Measurements from ENCODE around the gene RB1. TPM values are rescaled to one million over a fixed set of nuclear protein-coding genes. Genes with fewer than 3 reads are reported as not detected.

The RB1 gene
- total and polyA plus RNA-seq, 3 experiments from 2014 or later, result 16.8 to 38.9 (median 38.2) TPM

DNA sequence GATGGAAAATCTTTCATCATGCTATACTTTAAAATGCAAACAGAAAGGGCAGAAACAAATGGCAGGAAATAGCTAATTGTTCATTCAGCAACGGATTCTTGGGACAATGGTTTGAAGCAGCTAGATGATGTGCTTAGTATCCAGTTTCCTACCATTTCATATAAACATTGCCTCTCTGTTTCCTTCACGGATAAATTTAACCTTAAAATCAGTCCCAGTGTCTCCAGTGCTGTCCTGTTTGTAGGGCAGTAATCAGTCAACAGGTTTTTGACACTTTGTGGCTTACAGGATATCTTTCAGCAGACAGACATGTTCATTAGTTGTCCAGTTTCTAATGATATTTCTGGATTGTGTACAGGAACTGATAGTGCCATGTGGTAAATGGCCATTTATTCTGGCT, 24.7 kb upstream of the RB1 start:
- no peaks in the 10 kb centered on the region for H3K36me3 ChIP-seq (ENCODE audit: insufficient read depth, low read length)
- POLR2A ChIA-PET, result interaction anchor here (0.6 kb wide), 1 partner anchor 20 kb away, joined by 5 read pairs; no protein-coding TSS in a partner anchor
- no peaks in the 10 kb centered on the region for H3K4me1 ChIP-seq (ENCODE audit: insufficient read depth, low read length)
- no peaks in the 10 kb centered on the region for H3K9me3 ChIP-seq (ENCODE audit: low read length)
- no peaks in the 10 kb centered on the region for H3K27me3 ChIP-seq (ENCODE audit: insufficient read depth, low read length, poor library complexity, severe bottlenecking)
- Mint-ChIP-seq H3K27me3 (no peaks in the 10 kb centered on the region), H3K4me3 (no peak overlapping the region), H3K9me3 (no peaks in the 10 kb centered on the region), H3K4me1 (no peaks in the 10 kb centered on the region), H3K36me3 (peaks cover 0 to 3% (median 0%) of the 10 kb centered on the region in 3 donors), H3K27ac (no peak overlapping the region)
- no peak for DNase-seq
- H3K27ac ChIP-seq (ENCODE audit: low read depth, low read length), result no peak overlapping the region
- no peak overlapping the region for H3K4me3 ChIP-seq (ENCODE audit: low read length)
- CTCF ChIA-PET, result no interaction called here

DNA sequence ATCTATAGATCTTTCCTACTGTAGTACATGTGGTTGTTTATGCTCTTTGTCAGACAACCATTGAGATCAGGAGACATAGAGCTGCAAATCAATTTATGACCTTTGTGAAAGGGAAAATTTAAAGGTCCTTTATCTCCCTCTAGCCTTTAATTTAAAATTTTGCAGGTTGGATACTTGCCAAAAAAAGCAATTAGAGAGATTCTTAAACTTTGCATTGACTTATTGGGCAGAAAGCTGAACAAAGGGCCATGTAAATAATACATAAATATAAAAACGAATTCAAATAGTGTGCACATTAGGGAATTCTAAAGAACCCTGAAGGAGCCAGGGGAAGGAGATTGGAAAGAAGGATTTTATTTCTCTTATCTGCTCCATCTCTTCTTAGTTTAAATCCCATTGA, 22.0 kb upstream of the RB1 start:
- Histone ChIP-seq H3K4me1 (ENCODE audit: insufficient read depth, low read length) (no peaks in the 10 kb centered on the region), H3K27ac (ENCODE audit: low read depth, low read length) (no peak overlapping the region), H3K9me3 (ENCODE audit: low read length) (no peaks in the 10 kb centered on the region), H3K36me3 (ENCODE audit: insufficient read depth, low read length) (no peaks in the 10 kb centered on the region), H3K4me3 (ENCODE audit: low read length) (no peak overlapping the region), H3K27me3 (ENCODE audit: insufficient read depth, low read length, poor library complexity, severe bottlenecking) (no peaks in the 10 kb centered on the region)
- DNase-seq, result no peak
- Mint-ChIP-seq H3K9me3 (no peaks in the 10 kb centered on the region), H3K27ac (no peak overlapping the region), H3K27me3 (peaks cover 0 to 3% of the 10 kb centered on the region in 2 donors), H3K4me1 (no peaks in the 10 kb centered on the region), H3K4me3 (no peak overlapping the region), H3K36me3 (no peaks in the 10 kb centered on the region)
- ChIA-PET POLR2A (no interaction called here), CTCF (no interaction called here)

DNA sequence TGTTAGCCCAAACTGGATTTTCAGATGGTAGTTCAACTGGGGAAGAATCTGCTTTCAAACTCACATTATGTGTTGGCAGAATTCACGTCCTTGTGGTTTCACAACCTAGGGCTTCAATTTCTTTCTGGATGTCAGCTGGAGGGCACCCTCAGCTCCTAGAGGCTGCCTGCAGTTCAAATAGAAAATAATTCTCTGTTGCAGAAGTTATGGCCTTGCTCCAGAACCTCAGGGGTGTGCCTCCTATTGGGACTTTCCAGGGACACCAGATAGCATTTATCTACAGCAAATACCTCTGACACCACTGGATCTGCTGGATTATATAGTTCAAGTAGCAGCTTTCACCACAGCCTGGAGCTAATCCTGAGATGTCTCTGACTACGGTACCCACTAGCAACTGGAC, 11.8 kb upstream of the RB1 start:
- ChIA-PET CTCF (no interaction called here), POLR2A (no interaction called here)

DNA sequence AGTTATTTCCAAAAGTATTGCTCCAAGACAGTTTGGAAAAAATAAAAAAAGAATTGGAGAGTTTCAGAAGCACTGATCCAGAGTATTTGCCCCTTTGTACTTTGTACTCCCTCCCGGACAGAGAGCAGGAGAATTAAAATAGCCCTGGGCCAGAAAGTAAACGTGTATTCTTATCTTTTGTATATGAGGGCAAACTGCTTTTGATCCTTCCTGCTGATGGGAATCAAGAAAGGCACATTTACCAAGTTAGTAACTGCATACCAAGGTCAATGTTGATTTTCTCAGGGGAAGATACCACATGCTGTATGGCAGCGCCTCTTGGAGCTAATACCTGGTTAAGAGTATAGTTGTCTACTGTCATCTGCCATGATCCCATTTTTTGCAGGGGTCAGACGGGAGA, 10.9 kb upstream of the RB1 start:
- no peak overlapping the region for H3K4me3 Mint-ChIP-seq
- Histone ChIP-seq H3K27ac (ENCODE audit: low read depth, low read length) (no peak overlapping the region), H3K27me3 (ENCODE audit: insufficient read depth, low read length, poor library complexity, severe bottlenecking) (no peaks in the 10 kb centered on the region), H3K36me3 (ENCODE audit: insufficient read depth, low read length) (no peaks in the 10 kb centered on the region), H3K4me3 (ENCODE audit: low read length) (no peak overlapping the region), H3K4me1 (ENCODE audit: insufficient read depth, low read length) (no peaks in the 10 kb centered on the region), H3K9me3 (ENCODE audit: low read length) (no peaks in the 10 kb centered on the region)
- DNase-seq, result no peak
- no peaks in the 10 kb centered on the region for H3K9me3 Mint-ChIP-seq
- H3K27me3 Mint-ChIP-seq, result peaks cover 0 to 22% of the 10 kb centered on the region in 2 donors
- no peak overlapping the region for H3K27ac Mint-ChIP-seq
- H3K4me1 Mint-ChIP-seq, result no peaks in the 10 kb centered on the region
- H3K36me3 Mint-ChIP-seq, result no peaks in the 10 kb centered on the region
- ChIA-PET CTCF (no interaction called here), POLR2A (no interaction called here)

More for the DNA sequence above, 11.8 kb upstream of the RB1 start:
- Histone ChIP-seq H3K27me3 (ENCODE audit: insufficient read depth, low read length, poor library complexity, severe bottlenecking) (no peaks in the 10 kb centered on the region), H3K27ac (ENCODE audit: low read depth, low read length) (no peak overlapping the region), H3K4me1 (ENCODE audit: insufficient read depth, low read length) (no peaks in the 10 kb centered on the region), H3K36me3 (ENCODE audit: insufficient read depth, low read length) (no peaks in the 10 kb centered on the region), H3K9me3 (ENCODE audit: low read length) (no peaks in the 10 kb centered on the region), H3K4me3 (ENCODE audit: low read length) (no peak overlapping the region)
- Mint-ChIP-seq H3K4me3 (no peak overlapping the region), H3K36me3 (no peaks in the 10 kb centered on the region), H3K27me3 (peaks cover 0 to 24% of the 10 kb centered on the region in 2 donors), H3K4me1 (no peaks in the 10 kb centered on the region), H3K9me3 (no peaks in the 10 kb centered on the region), H3K27ac (no peak overlapping the region)
- DNase-seq, result no peak

DNA sequence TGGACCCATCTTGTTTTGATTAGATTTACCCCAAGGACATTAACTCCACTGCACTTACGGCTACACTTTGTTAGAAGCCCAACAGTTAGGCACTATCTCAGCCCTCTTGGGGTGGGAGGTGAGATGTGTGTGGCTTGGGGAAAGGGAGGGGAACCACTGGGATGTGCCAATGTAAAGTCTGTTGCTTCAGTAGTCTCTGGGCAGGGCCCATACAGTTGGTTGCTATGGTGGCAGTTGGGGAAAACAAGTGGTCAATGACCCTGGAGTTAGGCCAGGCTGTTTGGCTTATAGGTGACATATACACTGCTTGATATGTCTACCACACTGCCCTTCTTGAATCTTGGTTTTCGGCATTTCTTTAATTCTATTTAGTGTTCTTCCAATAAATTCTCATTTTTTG, 8.9 kb upstream of the RB1 start:
- Mint-ChIP-seq H3K27ac (no peak overlapping the region), H3K4me3 (no peak overlapping the region), H3K9me3 (no peaks in the 10 kb centered on the region), H3K4me1 (no peaks in the 10 kb centered on the region), H3K27me3 (peaks cover 0 to 11% of the 10 kb centered on the region in 2 donors), H3K36me3 (no peaks in the 10 kb centered on the region)
- CTCF ChIA-PET, result no interaction called here
- no peaks in the 10 kb centered on the region for H3K9me3 ChIP-seq (ENCODE audit: low read length)
- H3K4me3 ChIP-seq (ENCODE audit: low read length), result no peak overlapping the region
- no peak overlapping the region for H3K27ac ChIP-seq (ENCODE audit: low read depth, low read length)
- H3K36me3 ChIP-seq (ENCODE audit: insufficient read depth, low read length), result no peaks in the 10 kb centered on the region
- no peaks in the 10 kb centered on the region for H3K27me3 ChIP-seq (ENCODE audit: insufficient read depth, low read length, poor library complexity, severe bottlenecking)
- no peaks in the 10 kb centered on the region for H3K4me1 ChIP-seq (ENCODE audit: insufficient read depth, low read length)
- no peak for DNase-seq
- POLR2A ChIA-PET, result no interaction called here

DNA sequence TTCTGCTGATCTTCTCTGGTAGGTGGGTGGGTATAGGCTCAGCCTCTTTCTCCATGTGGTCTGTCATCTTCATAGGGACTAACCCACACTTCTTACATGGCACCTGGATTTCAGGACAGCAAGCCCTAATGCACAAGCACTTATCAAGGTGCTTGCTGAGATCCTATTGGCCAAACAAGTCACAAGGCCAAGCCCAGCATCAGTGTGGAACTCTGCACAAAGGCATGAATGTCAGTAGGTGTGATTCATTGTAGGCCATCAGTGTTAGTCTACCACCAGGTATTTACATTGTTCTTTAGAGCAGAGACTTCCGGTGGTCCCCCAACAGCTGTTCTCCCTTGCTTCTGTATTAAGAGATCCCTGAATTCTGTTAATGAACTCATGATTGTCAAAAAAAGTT, 8.3 kb upstream of the RB1 start:
- Mint-ChIP-seq H3K4me1 (no peaks in the 10 kb centered on the region), H3K27me3 (peaks cover 0 to 7% of the 10 kb centered on the region in 2 donors), H3K27ac (no peak overlapping the region), H3K36me3 (no peaks in the 10 kb centered on the region), H3K4me3 (no peak overlapping the region), H3K9me3 (no peaks in the 10 kb centered on the region)
- ChIA-PET POLR2A (no interaction called here), CTCF (no interaction called here)
- no peaks in the 10 kb centered on the region for H3K9me3 ChIP-seq (ENCODE audit: low read length)
- DNase-seq, result no peak
- no peaks in the 10 kb centered on the region for H3K4me1 ChIP-seq (ENCODE audit: insufficient read depth, low read length)
- H3K27me3 ChIP-seq (ENCODE audit: insufficient read depth, low read length, poor library complexity, severe bottlenecking), result no peaks in the 10 kb centered on the region
- no peak overlapping the region for H3K4me3 ChIP-seq (ENCODE audit: low read length)
- H3K36me3 ChIP-seq (ENCODE audit: insufficient read depth, low read length), result no peaks in the 10 kb centered on the region
- H3K27ac ChIP-seq (ENCODE audit: low read depth, low read length), result no peak overlapping the region

DNA sequence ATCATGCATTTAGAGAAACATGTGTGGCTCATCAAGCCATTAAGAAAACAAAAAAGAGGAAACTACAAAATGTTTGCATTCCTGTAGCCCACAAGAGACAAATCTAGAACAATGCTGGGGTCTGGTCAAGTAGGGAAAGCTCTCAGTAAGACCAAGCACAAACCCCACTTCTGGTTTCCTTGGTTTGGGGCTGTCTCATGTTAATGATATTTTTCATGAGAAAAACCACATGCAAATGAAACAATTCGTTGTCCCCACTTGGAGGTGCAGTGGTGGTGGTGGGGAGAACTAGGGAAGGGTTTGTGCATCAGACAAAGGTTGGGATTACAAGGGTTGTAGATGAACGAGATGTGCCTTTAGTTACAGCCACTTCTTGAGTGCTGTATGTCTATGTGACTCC, 7.0 kb upstream of the RB1 start:
- no peaks in the 10 kb centered on the region for H3K36me3 ChIP-seq (ENCODE audit: insufficient read depth, low read length)
- no peaks in the 10 kb centered on the region for H3K9me3 Mint-ChIP-seq
- CTCF ChIA-PET, result no interaction called here
- H3K27me3 Mint-ChIP-seq, result no peaks in the 10 kb centered on the region
- POLR2A ChIA-PET, result no interaction called here
- no peaks in the 10 kb centered on the region for H3K27me3 ChIP-seq (ENCODE audit: insufficient read depth, low read length, poor library complexity, severe bottlenecking)
- DNase-seq, result no peak
- no peaks in the 10 kb centered on the region for H3K4me1 ChIP-seq (ENCODE audit: insufficient read depth, low read length)
- no peak overlapping the region for H3K4me3 Mint-ChIP-seq
- H3K4me1 Mint-ChIP-seq, result no peaks in the 10 kb centered on the region
- H3K9me3 ChIP-seq (ENCODE audit: low read length), result no peaks in the 10 kb centered on the region
- no peak overlapping the region for H3K4me3 ChIP-seq (ENCODE audit: low read length)
- peak overlapping the region in 1 of 8 donors; percentile 24 for H3K27ac Mint-ChIP-seq
- peaks cover 0 to 2% (median 0%) of the 10 kb centered on the region in 3 donors for H3K36me3 Mint-ChIP-seq
- H3K27ac ChIP-seq (ENCODE audit: low read depth, low read length), result no peak overlapping the region

DNA sequence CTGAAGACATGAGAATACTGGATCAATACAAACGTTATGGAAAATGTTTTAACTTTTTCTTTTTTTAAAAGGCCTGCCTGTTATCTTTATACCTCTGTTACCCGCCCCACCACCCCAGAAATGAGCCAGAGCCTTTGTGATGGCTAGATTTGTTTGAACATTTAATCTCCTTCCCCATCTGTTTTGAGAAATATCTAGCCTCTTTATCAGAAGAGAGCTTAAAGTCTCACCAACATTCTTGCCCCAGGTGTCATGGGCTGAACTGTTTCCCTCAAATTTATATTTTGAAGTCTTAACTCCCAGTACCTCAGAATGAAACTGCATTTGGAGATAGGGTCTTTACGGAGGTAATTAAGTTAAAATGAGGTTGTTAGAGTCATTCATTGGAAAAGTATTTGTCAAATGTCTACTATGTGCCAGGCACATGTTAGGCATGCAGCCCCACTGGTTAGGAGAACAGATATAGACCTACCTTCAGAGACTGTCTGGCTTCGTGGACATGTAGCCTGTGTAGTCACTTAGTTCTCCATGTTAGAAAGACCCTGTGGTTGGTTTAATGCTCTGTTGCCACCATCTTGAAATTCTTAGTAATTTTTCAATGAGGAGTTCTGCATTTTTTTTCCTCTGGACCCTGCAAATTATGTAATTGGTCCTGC, 6.3 kb upstream of the RB1 start:
- Histone ChIP-seq H3K4me3 (ENCODE audit: low read length) (no peak overlapping the region), H3K9me3 (ENCODE audit: low read length) (no peaks in the 10 kb centered on the region), H3K27ac (ENCODE audit: low read depth, low read length) (no peak overlapping the region), H3K36me3 (ENCODE audit: insufficient read depth, low read length) (no peaks in the 10 kb centered on the region), H3K4me1 (ENCODE audit: insufficient read depth, low read length) (peaks cover under 1% of the 10 kb centered on the region), H3K27me3 (ENCODE audit: insufficient read depth, low read length, poor library complexity, severe bottlenecking) (no peaks in the 10 kb centered on the region)
- ChIA-PET CTCF (no interaction called here), POLR2A (no interaction called here)
- Mint-ChIP-seq H3K27me3 (no peaks in the 10 kb centered on the region), H3K4me1 (peaks cover 0 to 1% (median 0%) of the 10 kb centered on the region in 3 donors), H3K27ac (no peak overlapping the region), H3K9me3 (no peaks in the 10 kb centered on the region), H3K4me3 (peak overlapping the region in 1 of 7 donors; percentile 37), H3K36me3 (peaks cover 0 to 2% (median 0%) of the 10 kb centered on the region in 3 donors)
- DNase-seq, result no peak
